Mesendoderm (in vitro differentiated cells): ENCODE measurements around the gene CMTM8.

Experiments used
- DNase-seq: peaks from one replicate; pipeline ENCODE4 v3.0.0; 2013
- H2AK5ac ChIP-seq: 2 replicates; pipeline ENCODE4 v1.6.1; 2013; ENCODE audit warnings: low read length, inconsistent platforms
- H2BK120ac ChIP-seq: 2 replicates; pipeline ENCODE4 v1.6.1; 2013; ENCODE audit warnings: low read depth, mild to moderate bottlenecking, low read length, moderate library complexity, mixed read lengths
- H2BK15ac ChIP-seq: replicated peaks from 2 replicates; pipeline ENCODE4 v1.6.1; 2013; ENCODE audit warnings: low read depth, mild to moderate bottlenecking, moderate library complexity
- H2BK5ac ChIP-seq: 2 replicates; pipeline ENCODE4 v1.6.1; 2013; ENCODE audit warnings: low read length, inconsistent platforms
- H3K18ac ChIP-seq: 2 replicates; pipeline ENCODE4 v1.6.1; 2013; ENCODE audit warnings: mild to moderate bottlenecking, low read length, mixed read lengths
- H3K23ac ChIP-seq: one replicate; pipeline ENCODE4 v1.6.1; 2013; ENCODE audit warnings: low read length
- H3K27ac ChIP-seq: 2 replicates; pipeline ENCODE4 v1.5.1; 2013; ENCODE audit warnings: low read depth, mild to moderate bottlenecking, inconsistent platforms, low read length, moderate library complexity
- H3K27me3 ChIP-seq: 2 replicates; pipeline ENCODE4 v1.6.1; 2013; ENCODE audit warnings: low read length, control low read depth, mild to moderate bottlenecking, inconsistent platforms; ENCODE audit not compliant: insufficient read depth, poor library complexity
- H3K36me3 ChIP-seq: 2 replicates; pipeline ENCODE4 v1.6.1; 2013; ENCODE audit warnings: low read length, inconsistent platforms; ENCODE audit not compliant: control insufficient read depth, insufficient read depth
- H3K4ac ChIP-seq: one replicate; pipeline ENCODE4 v1.6.1; 2013; ENCODE audit warnings: low read depth, mild to moderate bottlenecking, low read length, moderate library complexity
- H3K4me1 ChIP-seq: 2 replicates; pipeline ENCODE4 v1.6.1; 2013; ENCODE audit warnings: low read depth, low read length, inconsistent platforms; ENCODE audit not compliant: control insufficient read depth
- H3K4me2 ChIP-seq: 2 replicates; pipeline ENCODE4 v1.6.1; 2013; ENCODE audit warnings: low read length
- H3K4me3 ChIP-seq: 2 replicates; pipeline ENCODE4 v1.5.1; 2013; ENCODE audit warnings: mild to moderate bottlenecking, low read length
- H3K56ac ChIP-seq: one replicate; pipeline ENCODE4 v1.6.1; 2013; ENCODE audit warnings: low read length
- H3K79me1 ChIP-seq: 2 replicates; pipeline ENCODE4 v1.6.1; 2013; ENCODE audit warnings: low read length, inconsistent platforms
- H3K79me2 ChIP-seq: 2 replicates; pipeline ENCODE4 v1.6.1; 2013; ENCODE audit warnings: mild to moderate bottlenecking, low read length; ENCODE audit not compliant: control insufficient read depth, insufficient read depth
- H3K9ac ChIP-seq: 2 replicates; pipeline ENCODE4 v1.6.1; 2013; ENCODE audit warnings: low read length, inconsistent platforms
- H4K5ac ChIP-seq: one replicate; pipeline ENCODE4 v1.6.1; 2013; ENCODE audit warnings: low read length
- H4K8ac ChIP-seq: one replicate; pipeline ENCODE4 v1.6.1; 2013; ENCODE audit warnings: low read depth, mild to moderate bottlenecking, control low read depth, low read length, moderate library complexity
- WGBS: extraction: QIAGEN DNeasy Blood & Tissue Kit; methylation state at CpG from one replicate; pipeline ENCODE4 v1.1.7; 2013; ENCODE audit warnings: low lambda C conversion rate, missing lambda C conversion rate; ENCODE audit not compliant: insufficient coverage; ENCODE audit errors: extremely low coverage; 5-methylcytosine and 5-hydroxymethylcytosine counted together

CMTM8 gene

GRCh38 chr3:32305361-32305876 is 66.9 kb downstream of the CMTM8 start:
- Histone ChIP-seq H3K23ac (no peak overlapping the region), H3K27me3 (no peaks in the 10 kb centered on the region), H3K18ac (no peak overlapping the region), H3K4ac (no peak overlapping the region), H3K9ac (no peak overlapping the region), H3K27ac (no peak overlapping the region), H3K4me3 (no peak overlapping the region), H3K79me2 (no peaks in the 10 kb centered on the region), H3K4me1 (peaks cover 2% of the 10 kb centered on the region), H3K79me1 (no peaks in the 10 kb centered on the region), H4K5ac (no peak overlapping the region), H4K8ac (no peak overlapping the region), H3K4me2 (no peak overlapping the region), H2BK15ac (no peak overlapping the region), H3K36me3 (no peaks in the 10 kb centered on the region), H2BK5ac (no peak overlapping the region), H2AK5ac (no peak overlapping the region), H3K56ac (no peak overlapping the region), H2BK120ac (no peak overlapping the region)
- WGBS, result no CpG with 5 or more reads among the region's 2 CpGs
- DNase-seq, result no peak

- H3K4me1 ChIP-seq, result peaks cover 2% of the 10 kb centered on the region
- H3K27ac ChIP-seq, result no peak overlapping the region
- H3K9ac ChIP-seq, result no peak overlapping the region
- H2BK120ac ChIP-seq, result no peak overlapping the region
- no peak overlapping the region for H3K4me3 ChIP-seq
- no peak overlapping the region for H3K56ac ChIP-seq
- H2BK15ac ChIP-seq, result no peak overlapping the region
- no peak for DNase-seq
- no peak overlapping the region for H4K8ac ChIP-seq
- no CpG with 5 or more reads among the region's 3 CpGs for WGBS
- no peaks in the 10 kb centered on the region for H3K79me1 ChIP-seq
- H2AK5ac ChIP-seq, result no peak overlapping the region
- no peaks in the 10 kb centered on the region for H3K27me3 ChIP-seq
- no peaks in the 10 kb centered on the region for H3K36me3 ChIP-seq
- no peak overlapping the region for H4K5ac ChIP-seq
- no peak overlapping the region for H3K4ac ChIP-seq
- no peak overlapping the region for H3K4me2 ChIP-seq
- H3K18ac ChIP-seq, result no peak overlapping the region
- H2BK5ac ChIP-seq, result no peak overlapping the region
- no peaks in the 10 kb centered on the region for H3K79me2 ChIP-seq
- no peak overlapping the region for H3K23ac ChIP-seq
Measured at GRCh38 chr3:32306072-32306471, 67.6 kb downstream of the CMTM8 start.

- H3K18ac ChIP-seq, result no peak overlapping the region
- no peak overlapping the region for H3K4ac ChIP-seq
- H3K56ac ChIP-seq, result no peak overlapping the region
- no peak overlapping the region for H4K5ac ChIP-seq
- no peak for DNase-seq
- H3K9ac ChIP-seq, result no peak overlapping the region
- no peak overlapping the region for H2AK5ac ChIP-seq
- no peak overlapping the region for H3K4me3 ChIP-seq
- H3K27ac ChIP-seq, result no peak overlapping the region
- H2BK5ac ChIP-seq, result no peak overlapping the region
- H2BK15ac ChIP-seq, result no peak overlapping the region
- no peak overlapping the region for H4K8ac ChIP-seq
- H3K23ac ChIP-seq, result no peak overlapping the region
- no peaks in the 10 kb centered on the region for H3K79me2 ChIP-seq
- H3K79me1 ChIP-seq, result no peaks in the 10 kb centered on the region
- H3K4me1 ChIP-seq, result peaks cover 2% of the 10 kb centered on the region
- no peak overlapping the region for H3K4me2 ChIP-seq
- no peaks in the 10 kb centered on the region for H3K36me3 ChIP-seq
- WGBS, result no CpG with 5 or more reads among the region's 3 CpGs
- H2BK120ac ChIP-seq, result no peak overlapping the region
- no peaks in the 10 kb centered on the region for H3K27me3 ChIP-seq
Measured at GRCh38 chr3:32307591-32307990, 69.1 kb downstream of the CMTM8 start.

- Histone ChIP-seq H3K4ac (no peak overlapping the region), H3K4me3 (no peak overlapping the region), H3K27me3 (no peaks in the 10 kb centered on the region), H2BK15ac (no peak overlapping the region), H2AK5ac (no peak overlapping the region), H2BK120ac (no peak overlapping the region), H3K4me2 (no peak overlapping the region), H3K79me2 (no peaks in the 10 kb centered on the region), H4K8ac (no peak overlapping the region), H3K18ac (no peak overlapping the region), H2BK5ac (no peak overlapping the region), H3K9ac (no peak overlapping the region), H3K36me3 (no peaks in the 10 kb centered on the region), H3K27ac (no peak overlapping the region), H3K4me1 (peaks cover 2% of the 10 kb centered on the region), H3K56ac (no peak overlapping the region), H3K79me1 (no peaks in the 10 kb centered on the region), H3K23ac (no peak overlapping the region), H4K5ac (no peak overlapping the region)
- no peak for DNase-seq
- WGBS, result no CpG with 5 or more reads among the region's 4 CpGs
Measured at GRCh38 chr3:32308378-32308777, 69.9 kb downstream of the CMTM8 start.

GRCh38 chr3:32309654-32310242 is 71.3 kb downstream of the CMTM8 start:
- Histone ChIP-seq H3K4me3 (no peak overlapping the region), H3K23ac (no peak overlapping the region), H4K8ac (no peak overlapping the region), H3K9ac (no peak overlapping the region), H3K56ac (no peak overlapping the region), H2BK5ac (no peak overlapping the region), H3K79me1 (no peaks in the 10 kb centered on the region), H3K27ac (no peak overlapping the region), H3K79me2 (no peaks in the 10 kb centered on the region), H3K27me3 (no peaks in the 10 kb centered on the region), H3K4me1 (peaks cover 2% of the 10 kb centered on the region), H3K4ac (no peak overlapping the region), H3K18ac (no peak overlapping the region), H2BK120ac (no peak overlapping the region), H4K5ac (no peak overlapping the region), H2AK5ac (no peak overlapping the region), H3K36me3 (no peaks in the 10 kb centered on the region), H2BK15ac (no peak overlapping the region), H3K4me2 (no peak overlapping the region)
- no peak for DNase-seq
- no CpG with 5 or more reads among the region's 5 CpGs for WGBS

- H3K9ac ChIP-seq, result no peak overlapping the region
- no peak overlapping the region for H2BK120ac ChIP-seq
- H3K56ac ChIP-seq, result no peak overlapping the region
- H2BK15ac ChIP-seq, result no peak overlapping the region
- H3K79me1 ChIP-seq, result no peaks in the 10 kb centered on the region
- H3K79me2 ChIP-seq, result no peaks in the 10 kb centered on the region
- H2AK5ac ChIP-seq, result no peak overlapping the region
- peaks cover 2% of the 10 kb centered on the region for H3K4me1 ChIP-seq
- H3K23ac ChIP-seq, result no peak overlapping the region
- no peak overlapping the region for H3K27ac ChIP-seq
- H3K4me3 ChIP-seq, result no peak overlapping the region
- no peak overlapping the region for H4K5ac ChIP-seq
- H3K36me3 ChIP-seq, result no peaks in the 10 kb centered on the region
- no peak overlapping the region for H3K4me2 ChIP-seq
- H2BK5ac ChIP-seq, result no peak overlapping the region
- no CpG with 5 or more reads among the region's 5 CpGs for WGBS
- H3K27me3 ChIP-seq, result no peaks in the 10 kb centered on the region
- no peak overlapping the region for H4K8ac ChIP-seq
- no peak for DNase-seq
- no peak overlapping the region for H3K18ac ChIP-seq
- no peak overlapping the region for H3K4ac ChIP-seq
Measured at GRCh38 chr3:32310336-32310735, 71.9 kb downstream of the CMTM8 start.
